ENCODE results near the gene STYXL1. TPM values are rescaled to one million over a fixed set of nuclear protein-coding genes. Genes with fewer than 3 reads are reported as not detected.
A peak's percentile ranks its signal among the peaks of the same experiment; 100 is the strongest.

The STYXL1 gene
- total RNA-seq, 1 experiment from 2014 or later, result 61.3 TPM

DNA sequence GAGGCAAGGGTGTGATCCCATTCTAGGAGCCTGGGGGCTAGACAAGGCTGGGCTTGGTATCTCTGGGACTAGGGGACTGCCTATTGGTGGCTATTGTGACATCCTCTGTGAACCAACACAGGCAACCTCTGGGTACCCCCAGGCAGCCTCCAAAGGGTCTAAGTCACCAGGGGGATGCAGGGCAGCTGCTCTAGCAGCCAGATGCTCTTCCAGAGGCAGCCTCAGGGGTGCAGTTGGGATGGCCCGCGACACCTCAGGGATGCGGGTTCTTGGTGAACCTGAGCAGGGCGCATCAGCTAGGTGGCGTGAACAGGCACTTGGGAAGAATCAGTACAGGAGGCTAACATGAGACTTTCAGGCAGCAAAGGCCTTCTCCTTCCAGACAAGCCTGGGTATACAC lies 51.8 kb downstream of the STYXL1 start:
- Histone ChIP-seq H3K79me2 (ENCODE audit: low read length) (no peaks in the 10 kb centered on the region), H3K4me1 (ENCODE audit: insufficient read depth, low read length) (peaks cover 9% of the 10 kb centered on the region), H3F3A (ENCODE audit: low read length, unreplicated experiment) (no peaks in the 10 kb centered on the region), H3K36me3 (ENCODE audit: low read depth, low read length) (peaks cover 8% of the 10 kb centered on the region; the same call in 1 of the 2 replicates), H2AFZ (ENCODE audit: low read length) (no peak overlapping the region), H3K9me3 (ENCODE audit: low read length) (no peaks in the 10 kb centered on the region), H3K4me3 (ENCODE audit: low read length) (no peak overlapping the region), H4K20me1 (ENCODE audit: low read length) (no peaks in the 10 kb centered on the region), H3K9me2 (replicated peaks; ENCODE audit: low read length) (no peaks in the 10 kb centered on the region), H3K27me3 (ENCODE audit: low read length) (no peaks in the 10 kb centered on the region), H3K4me2 (ENCODE audit: low read length) (no peak overlapping the region), H3K9ac (ENCODE audit: low read length) (no peak overlapping the region), H3K27ac (ENCODE audit: low read length) (no peak overlapping the region)
- CTCF ChIA-PET, result no interaction called here
- TF ChIP-seq CTCF (conservative IDR thresholded peaks at IDR 0.05; ENCODE audit: low read depth, low read length), result no peak
- TF ChIP-seq EZH2 (IDR thresholded peaks at IDR 0.05; ENCODE audit: low read length, unreplicated experiment), result no peak
- no peak for TF ChIP-seq EZH2phosphoT487 (IDR thresholded peaks at IDR 0.05; ENCODE audit: borderline replicate concordance, low read length)
- no peak for DNase-seq
- no peak for ATAC-seq
- BruUV-seq (replicated peaks), result no TSS peak
- intact Hi-C loops (cut with micrococcal nuclease), result loop anchor here (10.0 kb wide), 1 partner anchor 81 kb away; the partner anchor contains the start of gene POR
- POLR2A ChIA-PET (ENCODE audit: unreplicated experiment), result no interaction called here

DNA sequence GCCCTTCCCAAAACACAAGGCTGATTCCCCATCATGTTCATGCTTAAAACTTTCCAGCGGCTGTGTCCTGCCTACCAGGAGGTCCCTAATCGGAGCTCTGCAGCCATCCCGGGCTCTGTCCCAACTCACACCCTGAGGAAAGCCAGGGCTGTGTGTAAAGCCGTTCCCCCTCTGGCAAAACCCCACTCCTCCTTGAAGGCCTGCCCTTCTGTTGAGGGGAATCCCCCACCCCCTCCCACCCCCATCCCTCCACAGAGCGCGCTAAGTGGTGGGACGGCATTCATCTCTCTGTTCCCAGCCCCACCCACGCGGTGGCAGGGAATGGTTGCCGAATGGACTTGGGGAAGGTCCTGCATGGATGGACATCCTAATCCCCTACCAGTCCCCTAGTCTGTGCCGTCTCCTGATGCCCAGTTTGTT lies 52.7 kb downstream of the STYXL1 start:
- Histone ChIP-seq H3K4me1 (ENCODE audit: insufficient read depth, low read length) (peaks cover 9% of the 10 kb centered on the region), H3K27me3 (ENCODE audit: low read length) (no peaks in the 10 kb centered on the region), H2AFZ (ENCODE audit: low read length) (peak overlapping the region; percentile 64), H3F3A (ENCODE audit: low read length, unreplicated experiment) (no peaks in the 10 kb centered on the region), H3K9ac (ENCODE audit: low read length) (peak overlapping the region; percentile 45; the same call in 1 of the 2 replicates), H3K4me2 (ENCODE audit: low read length) (peak overlapping the region; percentile 99), H3K79me2 (ENCODE audit: low read length) (no peaks in the 10 kb centered on the region), H3K9me3 (ENCODE audit: low read length) (no peaks in the 10 kb centered on the region), H3K4me3 (ENCODE audit: low read length) (peak overlapping the region; percentile 91; the same call in 1 of the 2 replicates), H3K27ac (ENCODE audit: low read length) (no peak overlapping the region), H3K36me3 (ENCODE audit: low read depth, low read length) (peaks cover 8% of the 10 kb centered on the region; the same call in 1 of the 2 replicates), H4K20me1 (ENCODE audit: low read length) (no peaks in the 10 kb centered on the region), H3K9me2 (replicated peaks; ENCODE audit: low read length) (no peaks in the 10 kb centered on the region)
- TF ChIP-seq EZH2 (IDR thresholded peaks at IDR 0.05; ENCODE audit: low read length, unreplicated experiment), result no peak
- no peak for DNase-seq
- CTCF ChIA-PET, result interaction anchor here (0.6 kb wide), 1 partner anchor 140 kb away, joined by 5 read pairs; no protein-coding TSS in a partner anchor
- intact Hi-C loops (cut with micrococcal nuclease), result loop anchor here (10.0 kb wide), 1 partner anchor 80 kb away; the partner anchor contains the start of gene POR
- BruUV-seq (replicated peaks), result TSS peak; percentile 66
- no peak for ATAC-seq
- POLR2A ChIA-PET (ENCODE audit: unreplicated experiment), result no interaction called here

- no peak within 1 kb of the TSS for H3K27ac ChIP-seq (ENCODE audit: low read length)
- H3K4me1 ChIP-seq (ENCODE audit: insufficient read depth, low read length), result peaks cover 9% of the 10 kb centered on the region
- TF ChIP-seq EZH2phosphoT487 (IDR thresholded peaks at IDR 0.05; ENCODE audit: borderline replicate concordance, low read length) (no peak), EZH2 (IDR thresholded peaks at IDR 0.05; ENCODE audit: low read length, unreplicated experiment) (no peak), CTCF (conservative IDR thresholded peaks at IDR 0.05; ENCODE audit: low read depth, low read length) (no peak)
- ATAC-seq (peak; percentile 91), DNase-seq (peak; percentile 93)
- H3K4me3 ChIP-seq (ENCODE audit: low read length), result peak within 1 kb of the TSS; percentile 91
- peak within 1 kb of the TSS; percentile 89 for H2AFZ ChIP-seq (ENCODE audit: low read length)
- peaks cover 8% of the 10 kb centered on the region; the same call in 1 of the 2 replicates for H3K36me3 ChIP-seq (ENCODE audit: low read depth, low read length)
- no TSS peak for BruUV-seq (replicated peaks)
- peak within 1 kb of the TSS; percentile 99 for H3K4me2 ChIP-seq (ENCODE audit: low read length)
- H3K79me2 ChIP-seq (ENCODE audit: low read length), result no peaks in the 10 kb centered on the region
- H3K27me3 ChIP-seq (ENCODE audit: low read length), result no peaks in the 10 kb centered on the region
- no peaks in the 10 kb centered on the region for H3K9me2 ChIP-seq (replicated peaks; ENCODE audit: low read length)
- ChIA-PET POLR2A (ENCODE audit: unreplicated experiment) (no interaction called here), CTCF (interaction anchor here (0.6 kb wide), 1 partner anchor 79 kb away, joined by 3 read pairs; no protein-coding TSS in a partner anchor)
- no peaks in the 10 kb centered on the region for H3K9me3 ChIP-seq (ENCODE audit: low read length)
- peak within 1 kb of the TSS; percentile 70 for H3K9ac ChIP-seq (ENCODE audit: low read length)
- H3F3A ChIP-seq (ENCODE audit: low read length, unreplicated experiment), result no peaks in the 10 kb centered on the region
- H4K20me1 ChIP-seq (ENCODE audit: low read length), result no peaks in the 10 kb centered on the region
- intact Hi-C loops (cut with micrococcal nuclease), result loop anchor here (10.0 kb wide), 1 partner anchor 80 kb away; the partner anchor contains the start of gene POR
Observed at GRCh38 chr7:75994388-75995051, 53.3 kb downstream of the STYXL1 start, which contains the start of gene TMEM120A. TMEM120A (minus strand) TSS chr7:75994595; CDS start chr7:75994570, 25 bp downstream.

All from PC-3 (cell line).